HL-60 (cell line): ENCODE measurements around the gene RNF26.

Source experiments
- GABPA ChIP-seq: IDR thresholded peaks from 2 replicates; pipeline ENCODE4 v1.6.1; 2012; ENCODE audit warnings: low read depth
- POLR2AphosphoS5 ChIP-seq: IDR thresholded peaks from 2 replicates; pipeline ENCODE4 v1.6.1; 2012; ENCODE audit warnings: low read depth
- SPI1 ChIP-seq: IDR thresholded peaks from 2 replicates; pipeline ENCODE4 v1.6.1; 2012; ENCODE audit warnings: low read depth, mild to moderate bottlenecking, borderline replicate concordance
- TF ChIP-seq, protein P1 (sequence below): IDR thresholded peaks from one replicate; pipeline ENCODE4 v1.5.1; 2011; ENCODE audit warnings: low read length, control low read depth, inconsistent platforms; ENCODE audit not compliant: insufficient read depth
- TF ChIP-seq, protein P2 (sequence below): IDR thresholded peaks from 2 replicates; pipeline ENCODE4 v1.6.1; 2012; ENCODE audit warnings: low read depth; ENCODE audit not compliant: insufficient replicate concordance

DNA sequence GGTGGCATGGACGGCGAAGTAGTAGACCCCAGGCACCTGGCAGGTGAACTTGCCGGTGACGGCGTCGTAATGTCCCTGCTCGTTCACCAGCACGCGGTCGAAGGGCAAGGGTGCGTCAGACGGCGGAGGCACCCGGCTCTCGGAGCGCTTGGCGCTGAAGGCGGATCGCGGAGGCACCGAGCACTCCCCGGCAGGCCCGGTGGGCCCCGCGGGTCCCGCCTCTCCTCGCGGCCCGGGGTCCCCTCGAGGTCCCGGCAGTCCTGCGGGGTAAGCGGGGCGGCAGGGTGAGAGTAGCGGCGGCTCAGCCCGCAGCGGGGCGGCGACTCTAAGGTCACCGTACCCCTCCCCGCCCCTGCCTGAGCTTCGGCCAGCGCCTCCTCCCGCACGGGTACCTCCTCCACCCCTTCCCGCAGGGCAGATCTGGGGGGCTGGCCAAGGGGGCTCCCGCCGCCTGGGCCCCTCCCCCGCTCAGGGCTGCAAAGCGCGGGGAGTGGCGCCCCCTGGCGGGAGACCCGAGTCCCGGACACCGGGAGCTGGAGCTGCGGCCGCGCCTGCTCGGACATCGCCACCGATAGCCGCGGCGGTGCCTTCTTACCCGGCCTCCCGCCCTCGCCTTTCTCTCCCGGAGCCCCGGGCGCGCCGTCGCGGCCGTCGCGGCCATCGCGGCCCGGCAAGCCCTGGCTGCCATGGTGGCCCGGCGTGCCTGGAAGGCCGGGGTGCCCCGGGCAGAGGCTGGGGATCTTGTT is 5.4 kb downstream of the RNF26 start:
- TF ChIP-seq, protein P1, sequence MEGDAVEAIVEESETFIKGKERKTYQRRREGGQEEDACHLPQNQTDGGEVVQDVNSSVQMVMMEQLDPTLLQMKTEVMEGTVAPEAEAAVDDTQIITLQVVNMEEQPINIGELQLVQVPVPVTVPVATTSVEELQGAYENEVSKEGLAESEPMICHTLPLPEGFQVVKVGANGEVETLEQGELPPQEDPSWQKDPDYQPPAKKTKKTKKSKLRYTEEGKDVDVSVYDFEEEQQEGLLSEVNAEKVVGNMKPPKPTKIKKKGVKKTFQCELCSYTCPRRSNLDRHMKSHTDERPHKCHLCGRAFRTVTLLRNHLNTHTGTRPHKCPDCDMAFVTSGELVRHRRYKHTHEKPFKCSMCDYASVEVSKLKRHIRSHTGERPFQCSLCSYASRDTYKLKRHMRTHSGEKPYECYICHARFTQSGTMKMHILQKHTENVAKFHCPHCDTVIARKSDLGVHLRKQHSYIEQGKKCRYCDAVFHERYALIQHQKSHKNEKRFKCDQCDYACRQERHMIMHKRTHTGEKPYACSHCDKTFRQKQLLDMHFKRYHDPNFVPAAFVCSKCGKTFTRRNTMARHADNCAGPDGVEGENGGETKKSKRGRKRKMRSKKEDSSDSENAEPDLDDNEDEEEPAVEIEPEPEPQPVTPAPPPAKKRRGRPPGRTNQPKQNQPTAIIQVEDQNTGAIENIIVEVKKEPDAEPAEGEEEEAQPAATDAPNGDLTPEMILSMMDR: peak; percentile 27
- TF ChIP-seq GABPA: no peak
- no peak for TF ChIP-seq POLR2AphosphoS5
- TF ChIP-seq, protein P2, sequence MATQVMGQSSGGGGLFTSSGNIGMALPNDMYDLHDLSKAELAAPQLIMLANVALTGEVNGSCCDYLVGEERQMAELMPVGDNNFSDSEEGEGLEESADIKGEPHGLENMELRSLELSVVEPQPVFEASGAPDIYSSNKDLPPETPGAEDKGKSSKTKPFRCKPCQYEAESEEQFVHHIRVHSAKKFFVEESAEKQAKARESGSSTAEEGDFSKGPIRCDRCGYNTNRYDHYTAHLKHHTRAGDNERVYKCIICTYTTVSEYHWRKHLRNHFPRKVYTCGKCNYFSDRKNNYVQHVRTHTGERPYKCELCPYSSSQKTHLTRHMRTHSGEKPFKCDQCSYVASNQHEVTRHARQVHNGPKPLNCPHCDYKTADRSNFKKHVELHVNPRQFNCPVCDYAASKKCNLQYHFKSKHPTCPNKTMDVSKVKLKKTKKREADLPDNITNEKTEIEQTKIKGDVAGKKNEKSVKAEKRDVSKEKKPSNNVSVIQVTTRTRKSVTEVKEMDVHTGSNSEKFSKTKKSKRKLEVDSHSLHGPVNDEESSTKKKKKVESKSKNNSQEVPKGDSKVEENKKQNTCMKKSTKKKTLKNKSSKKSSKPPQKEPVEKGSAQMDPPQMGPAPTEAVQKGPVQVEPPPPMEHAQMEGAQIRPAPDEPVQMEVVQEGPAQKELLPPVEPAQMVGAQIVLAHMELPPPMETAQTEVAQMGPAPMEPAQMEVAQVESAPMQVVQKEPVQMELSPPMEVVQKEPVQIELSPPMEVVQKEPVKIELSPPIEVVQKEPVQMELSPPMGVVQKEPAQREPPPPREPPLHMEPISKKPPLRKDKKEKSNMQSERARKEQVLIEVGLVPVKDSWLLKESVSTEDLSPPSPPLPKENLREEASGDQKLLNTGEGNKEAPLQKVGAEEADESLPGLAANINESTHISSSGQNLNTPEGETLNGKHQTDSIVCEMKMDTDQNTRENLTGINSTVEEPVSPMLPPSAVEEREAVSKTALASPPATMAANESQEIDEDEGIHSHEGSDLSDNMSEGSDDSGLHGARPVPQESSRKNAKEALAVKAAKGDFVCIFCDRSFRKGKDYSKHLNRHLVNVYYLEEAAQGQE: no peak
- TF ChIP-seq SPI1: no peak
